Measurements from ENCODE around the gene COA8. TPM values are rescaled to one million over a fixed set of nuclear protein-coding genes. Genes with fewer than 3 reads are reported as not detected.

Gene COA8
- total and polyA plus RNA-seq, 2 of the 13 experiments (the other 11 are each of a cell fraction or from before 2014, with no cell fraction given): 10.9 to 25.1 TPM

DNA sequence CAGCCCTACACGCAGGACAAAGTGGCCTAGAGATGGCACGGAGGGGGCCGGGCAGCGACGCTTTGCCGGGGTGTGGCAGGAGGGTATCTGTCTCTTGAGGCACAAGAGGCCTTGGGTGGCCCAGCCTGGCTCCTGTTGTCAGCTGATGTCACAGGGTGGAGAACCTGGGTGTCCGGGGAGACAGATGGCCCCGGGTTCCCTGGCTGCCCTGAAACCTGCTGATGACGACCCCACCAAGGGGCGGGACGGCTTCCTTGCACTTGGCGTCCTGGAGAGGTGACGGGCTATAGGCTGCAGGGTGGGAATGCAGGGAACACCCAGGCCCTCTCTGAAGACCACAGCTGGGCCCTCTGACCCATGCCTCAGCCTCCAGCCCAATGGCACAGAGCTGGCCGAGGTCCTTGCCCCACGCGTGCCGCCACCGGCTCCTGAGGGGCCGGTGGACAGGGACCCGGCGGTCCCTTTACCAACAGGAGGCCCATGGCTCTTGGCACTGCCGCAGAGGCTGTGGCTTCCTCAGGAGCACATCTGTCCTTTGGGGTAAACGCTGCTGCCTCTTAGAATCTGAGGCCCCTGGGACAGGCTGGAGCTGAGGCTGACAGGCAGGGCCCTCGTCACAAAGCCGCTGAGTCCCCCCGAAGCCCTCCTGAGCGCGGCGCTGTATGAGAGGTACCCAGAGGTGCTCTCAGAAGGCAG lies 17.4 kb upstream of the COA8 start:
- BruUV-seq (replicated peaks): no TSS peak
- POLR2A ChIA-PET: interaction anchor here (1.3 kb wide), 1 partner anchor 17 kb away, joined by 4 read pairs; no protein-coding TSS in a partner anchor

DNA sequence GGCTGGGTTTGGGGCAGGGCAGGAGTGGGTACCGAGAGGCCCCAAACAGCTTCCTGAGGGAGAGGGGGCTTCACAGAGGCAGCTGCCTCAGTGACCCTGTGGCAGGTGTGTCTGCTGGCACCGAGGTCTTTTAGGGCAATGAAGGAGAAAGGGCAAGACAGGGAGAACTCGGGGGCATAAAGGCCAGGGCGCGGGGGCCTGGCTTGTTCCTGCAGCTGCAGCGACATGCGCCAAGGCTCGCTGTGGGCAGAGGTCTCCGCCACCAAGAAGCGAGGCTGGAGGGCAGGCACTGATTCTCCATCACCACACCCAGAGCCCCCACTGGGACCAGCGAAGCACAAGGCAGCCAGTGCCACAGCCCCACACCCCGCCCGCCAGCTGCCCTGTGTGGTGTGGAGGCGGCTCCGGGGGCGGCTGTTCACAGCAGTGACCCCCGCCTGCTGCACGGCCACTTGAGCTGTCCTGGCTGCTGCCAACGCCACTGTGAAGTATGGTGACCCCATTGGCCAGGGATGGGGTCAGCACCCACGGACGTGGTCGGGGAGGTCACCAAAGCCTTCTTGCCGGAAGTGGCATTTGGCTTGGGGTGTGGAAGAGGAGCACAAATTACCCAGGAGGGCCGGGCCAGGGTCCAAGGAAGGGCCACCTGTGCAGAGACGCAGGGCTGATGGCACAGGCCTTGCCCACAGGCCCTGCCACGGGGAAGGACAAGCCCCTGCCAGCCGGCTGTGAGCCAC lies 16.7 kb upstream of the COA8 start:
- 72% methylated on average over 21 of the region's 27 CpGs for WGBS (ENCODE audit: low lambda C conversion rate)
- Histone ChIP-seq H3K27me3 (ENCODE audit: control insufficient read depth in 1 of 2, insufficient read depth in 2 of 2, low read length in 2 of 2) (peaks cover 2 to 13% of the 10 kb centered on the region in 2 experiments; a peak in 2 of 5 replicates), H3K4me2 (ENCODE audit: low read depth, low read length) (no peak overlapping the region), H3K9ac (ENCODE audit: insufficient read depth, low read depth, low read length) (no peak overlapping the region), H3K9me3 (ENCODE audit: low read length) (no peaks in the 10 kb centered on the region), H3K4me3 (replicated peaks in 1 of 3; ENCODE audit: insufficient read depth in 1 of 3, low read depth in 2 of 3, low read length in 3 of 3) (no peak overlapping the region), H4K20me1 (ENCODE audit: insufficient read depth, low read length) (no peaks in the 10 kb centered on the region), H3K4me1 (ENCODE audit: insufficient read depth, low read length) (peaks cover 49% of the 10 kb centered on the region), H3K27ac (ENCODE audit: extremely low read length, insufficient read depth, low read length) (no peak overlapping the region), H3K36me3 (replicated peaks in 1 of 2; ENCODE audit: control insufficient read depth in 1 of 2, insufficient read depth in 2 of 2, low read length in 2 of 2) (no peaks in the 10 kb centered on the region), H3K79me2 (ENCODE audit: insufficient read depth, low read length) (no peaks in the 10 kb centered on the region), H2AFZ (ENCODE audit: low read length) (no peak overlapping the region)
- CTCF ChIA-PET (ENCODE audit: low intra/inter-chr PET ratio, low total read pairs): interaction anchor here (0.7 to 2.8 kb wide), 3 partner anchors 27 to 50 kb away, joined by 3 to 38 read pairs (median 31); no protein-coding TSS in a partner anchor
- no TSS peak for BruUV-seq (replicated peaks)
- DNase-seq (ENCODE audit: low spot score) (no peak), FAIRE-seq (no peak), ATAC-seq (no peak)
- in situ Hi-C loops (cut with HindIII; ENCODE audit: extremely low pct_ligation_motif_present, low pct_unique_long_range_greater_than_20kb) (loop anchor here (5.0 kb wide), 1 partner anchor 44 kb away; no protein-coding TSS in a partner anchor), intact Hi-C loops (cut with micrococcal nuclease; ENCODE audit: unreplicated experiment) (loop anchor here (1.0 kb wide), 2 partner anchors 28 to 46 kb away; no protein-coding TSS in a partner anchor)
- POLR2A ChIA-PET: interaction anchor here (1.3 kb wide), 1 partner anchor 18 kb away, joined by 4 read pairs; no protein-coding TSS in a partner anchor
- TF ChIP-seq ERF (CRISPR knock-in tag; IDR thresholded peaks at IDR 0.05) (no peak), TARDBP (CRISPR knock-in tag; IDR thresholded peaks at IDR 0.05) (no peak), ZNF615 (CRISPR knock-in tag; IDR thresholded peaks at IDR 0.05; ENCODE audit: borderline replicate concordance) (no peak), ZNF101 (CRISPR knock-in tag; IDR thresholded peaks at IDR 0.05; ENCODE audit: borderline replicate concordance, low read depth) (no peak), RARG (CRISPR knock-in tag; IDR thresholded peaks at IDR 0.05; ENCODE audit: low read depth) (no peak), PITX1 (CRISPR knock-in tag; IDR thresholded peaks at IDR 0.05) (no peak), HNF4G (IDR thresholded peaks at IDR 0.05; ENCODE audit: borderline replicate concordance, low read depth, low read length) (no peak), HNF4G (CRISPR knock-in tag; IDR thresholded peaks at IDR 0.05; ENCODE audit: borderline replicate concordance, low read depth) (no peak)

More for the DNA sequence above, 17.4 kb upstream of the COA8 start:
- FAIRE-seq (no peak), ATAC-seq (no peak), DNase-seq (ENCODE audit: low spot score) (no peak)
- CTCF ChIA-PET (ENCODE audit: low intra/inter-chr PET ratio, low total read pairs): interaction anchor here (2.4 to 2.8 kb wide), 2 partner anchors 27 to 45 kb away, joined by 31 to 38 read pairs; no protein-coding TSS in a partner anchor
- Histone ChIP-seq H4K20me1 (ENCODE audit: insufficient read depth, low read length) (no peaks in the 10 kb centered on the region), H3K36me3 (replicated peaks in 1 of 2; ENCODE audit: control insufficient read depth in 1 of 2, insufficient read depth in 2 of 2, low read length in 2 of 2) (no peaks in the 10 kb centered on the region), H3K4me3 (replicated peaks in 1 of 3; ENCODE audit: insufficient read depth in 1 of 3, low read depth in 2 of 3, low read length in 3 of 3) (no peak overlapping the region), H3K27ac (ENCODE audit: extremely low read length, insufficient read depth, low read length) (no peak overlapping the region), H3K27me3 (ENCODE audit: control insufficient read depth in 1 of 2, insufficient read depth in 2 of 2, low read length in 2 of 2) (peaks cover 2 to 14% of the 10 kb centered on the region in 2 experiments; a peak in 2 of 5 replicates), H2AFZ (ENCODE audit: low read length) (no peak overlapping the region), H3K4me2 (ENCODE audit: low read depth, low read length) (no peak overlapping the region), H3K9me3 (ENCODE audit: low read length) (no peaks in the 10 kb centered on the region), H3K79me2 (ENCODE audit: insufficient read depth, low read length) (no peaks in the 10 kb centered on the region), H3K9ac (ENCODE audit: insufficient read depth, low read depth, low read length) (no peak overlapping the region), H3K4me1 (ENCODE audit: insufficient read depth, low read length) (peaks cover 49% of the 10 kb centered on the region)
- intact Hi-C loops (cut with micrococcal nuclease; ENCODE audit: unreplicated experiment) (no loop called here), in situ Hi-C loops (cut with HindIII; ENCODE audit: extremely low pct_ligation_motif_present, low pct_unique_long_range_greater_than_20kb) (loop anchor here (5.0 kb wide), 1 partner anchor 43 kb away; no protein-coding TSS in a partner anchor)
- WGBS (ENCODE audit: low lambda C conversion rate): 64% methylated on average over 9 of the region's 29 CpGs
- TF ChIP-seq AGO2 (optimal IDR thresholded peaks at IDR 0.05; ENCODE audit: low read depth, low read length): peak; percentile 33
- TF ChIP-seq, protein P1, sequence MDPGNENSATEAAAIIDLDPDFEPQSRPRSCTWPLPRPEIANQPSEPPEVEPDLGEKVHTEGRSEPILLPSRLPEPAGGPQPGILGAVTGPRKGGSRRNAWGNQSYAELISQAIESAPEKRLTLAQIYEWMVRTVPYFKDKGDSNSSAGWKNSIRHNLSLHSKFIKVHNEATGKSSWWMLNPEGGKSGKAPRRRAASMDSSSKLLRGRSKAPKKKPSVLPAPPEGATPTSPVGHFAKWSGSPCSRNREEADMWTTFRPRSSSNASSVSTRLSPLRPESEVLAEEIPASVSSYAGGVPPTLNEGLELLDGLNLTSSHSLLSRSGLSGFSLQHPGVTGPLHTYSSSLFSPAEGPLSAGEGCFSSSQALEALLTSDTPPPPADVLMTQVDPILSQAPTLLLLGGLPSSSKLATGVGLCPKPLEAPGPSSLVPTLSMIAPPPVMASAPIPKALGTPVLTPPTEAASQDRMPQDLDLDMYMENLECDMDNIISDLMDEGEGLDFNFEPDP (CRISPR knock-in tag; conservative IDR thresholded peaks at IDR 0.05): no peak

Data from HepG2 (cell line).